Measurements from ENCODE around the gene NDUFB10. TPM values are rescaled to one million over a fixed set of nuclear protein-coding genes. Genes with fewer than 3 reads are reported as not detected.

Gene NDUFB10
- polyA plus RNA-seq, 1 donor (not counting 4 experiments of a cell fraction or from before 2014, with no cell fraction given) = 107 TPM

GRCh38 chr16:1982991-1983543 is 23.7 kb downstream of the NDUFB10 start:
- Histone ChIP-seq H3K4me3 (ENCODE audit: control insufficient read depth in 2 of 3, extremely low read depth in 1 of 3, insufficient read depth in 2 of 3, low read depth in 1 of 3, low read length in 3 of 3) (no peak overlapping the region), H3K79me2 (ENCODE audit: control insufficient read depth, insufficient read depth, low read length) (peaks cover 2% of the 10 kb centered on the region), H3K9ac (ENCODE audit: control insufficient read depth, extremely low read depth, insufficient read depth, low read length) (no peak overlapping the region), H3K27me3 (ENCODE audit: control insufficient read depth, extremely low read depth, insufficient read depth, low read length) (peaks cover 34% of the 10 kb centered on the region), H2AFZ (ENCODE audit: control insufficient read depth, low read length) (no peak overlapping the region), H4K20me1 (ENCODE audit: control insufficient read depth, extremely low read depth, insufficient read depth, low read length) (no peaks in the 10 kb centered on the region), H3K36me3 (ENCODE audit: control insufficient read depth in 2 of 2, extremely low read depth in 1 of 2, insufficient read depth in 2 of 2, low read length in 2 of 2) (peaks cover 7 to 21% of the 10 kb centered on the region in 2 experiments), H3K4me1 (ENCODE audit: control insufficient read depth, extremely low read depth, insufficient read depth, low read length) (peaks cover 38% of the 10 kb centered on the region), H3K9me3 (ENCODE audit: control insufficient read depth, low read depth, low read length) (no peaks in the 10 kb centered on the region), H3K9me1 (ENCODE audit: control insufficient read depth, extremely low read depth, insufficient read depth, low read length) (peaks cover 2% of the 10 kb centered on the region), H3K4me2 (ENCODE audit: control insufficient read depth, extremely low read depth, insufficient read depth, low read depth, low read length) (peak overlapping the region; percentile 92), H3K27ac (ENCODE audit: control insufficient read depth, insufficient read depth, low read length) (no peak overlapping the region)
- FAIRE-seq = no peak
- TF ChIP-seq EZH2 (IDR thresholded peaks at IDR 0.05; ENCODE audit: low read length) (no peak), CTCF (optimal IDR thresholded peaks at IDR 0.05 in 1 of 3, IDR thresholded peaks at IDR 0.05 in 1 of 3, conservative IDR thresholded peaks at IDR 0.05 in 1 of 3; ENCODE audit: extremely low read depth in 1 of 3, insufficient read depth in 2 of 3, low read length in 3 of 3) (no peak)
- dilution Hi-C loops (cut with MboI; ENCODE audit: extremely low pct_ligation_motif_present, low sequenced_read_pairs) = no loop called here
- no peak for DNase-seq (ENCODE audit: low read depth, low spot score)

GRCh38 chr16:1983544-1984346 is 24.4 kb downstream of the NDUFB10 start, which contains the start of gene GFER:
TSS of gene GFER (plus strand) at chr16:1984193. CDS start at chr16:1984219, 26 bp downstream.
- Histone ChIP-seq H3K27ac (ENCODE audit: control insufficient read depth, insufficient read depth, low read length) (peak within 1 kb of the TSS; percentile 8), H3K79me2 (ENCODE audit: control insufficient read depth, insufficient read depth, low read length) (peaks cover 2% of the 10 kb centered on the region), H3K9ac (ENCODE audit: control insufficient read depth, extremely low read depth, insufficient read depth, low read length) (peak within 1 kb of the TSS; percentile 72), H4K20me1 (ENCODE audit: control insufficient read depth, extremely low read depth, insufficient read depth, low read length) (no peaks in the 10 kb centered on the region), H3K27me3 (ENCODE audit: control insufficient read depth, extremely low read depth, insufficient read depth, low read length) (peaks cover 38% of the 10 kb centered on the region), H2AFZ (ENCODE audit: control insufficient read depth, low read length) (peak within 1 kb of the TSS; percentile 56), H3K4me3 (ENCODE audit: control insufficient read depth in 2 of 3, extremely low read depth in 1 of 3, insufficient read depth in 2 of 3, low read depth in 1 of 3, low read length in 3 of 3) (peak within 1 kb of the TSS; percentile 59 to 90 (median 81)), H3K4me1 (ENCODE audit: control insufficient read depth, extremely low read depth, insufficient read depth, low read length) (peaks cover 37% of the 10 kb centered on the region), H3K9me1 (ENCODE audit: control insufficient read depth, extremely low read depth, insufficient read depth, low read length) (peaks cover 2% of the 10 kb centered on the region), H3K9me3 (ENCODE audit: control insufficient read depth, low read depth, low read length) (no peaks in the 10 kb centered on the region), H3K4me2 (ENCODE audit: control insufficient read depth, extremely low read depth, insufficient read depth, low read depth, low read length) (peak within 1 kb of the TSS; percentile 92), H3K36me3 (ENCODE audit: control insufficient read depth in 2 of 2, extremely low read depth in 1 of 2, insufficient read depth in 2 of 2, low read length in 2 of 2) (peaks cover 7 to 14% of the 10 kb centered on the region in 2 experiments)
- TF ChIP-seq EZH2 (IDR thresholded peaks at IDR 0.05; ENCODE audit: low read length) (no peak), CTCF (optimal IDR thresholded peaks at IDR 0.05 in 1 of 3, IDR thresholded peaks at IDR 0.05 in 1 of 3, conservative IDR thresholded peaks at IDR 0.05 in 1 of 3; ENCODE audit: extremely low read depth in 1 of 3, insufficient read depth in 2 of 3, low read length in 3 of 3) (peak in 2 of 3 experiments; percentile 1 to 66)
- dilution Hi-C loops (cut with MboI; ENCODE audit: extremely low pct_ligation_motif_present, low sequenced_read_pairs) = no loop called here
- DNase-seq (ENCODE audit: low read depth, low spot score) = no peak
- no peak for FAIRE-seq
